ENCODE results near the gene TMTC2. TPM values are rescaled to one million over a fixed set of nuclear protein-coding genes. Genes with fewer than 3 reads are reported as not detected.

The TMTC2 gene
- total and polyA plus RNA-seq, 4 experiments from 2014 or later: 0.09 to 8.2 (median 4.2) TPM

DNA sequence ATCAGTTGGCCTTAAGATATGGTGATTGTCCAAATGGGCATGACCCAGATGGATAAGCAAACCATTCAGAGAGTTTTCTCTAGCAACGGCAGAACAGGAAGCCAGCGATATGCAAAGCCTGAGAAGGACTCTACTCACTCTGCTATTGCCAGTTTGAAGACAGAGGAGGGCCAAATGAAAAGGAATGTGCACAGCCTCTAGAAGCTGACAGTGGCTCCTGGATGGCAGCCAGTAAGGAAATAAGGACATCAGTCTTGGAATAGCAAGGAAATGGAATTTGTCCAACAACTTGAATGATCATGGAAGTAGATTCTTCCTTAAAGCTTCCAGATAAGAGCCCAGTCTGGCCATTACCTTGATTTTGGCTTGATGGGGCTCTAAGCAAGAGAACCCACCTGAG is 60.0 kb downstream of the TMTC2 start:
- ChIA-PET POLR2A (ENCODE audit: partially characterized antibody) (no interaction called here), CTCF (ENCODE audit: partially characterized antibody) (interaction anchor here (1.1 kb wide), 1 partner anchor 14 kb away, joined by 3 read pairs; no protein-coding TSS in a partner anchor)
- no peaks in the 10 kb centered on the region for H3K27me3 Mint-ChIP-seq
- H3K36me3 Mint-ChIP-seq: peaks cover 2 to 8% of the 10 kb centered on the region in 2 donors
- no peak overlapping the region for H3K27ac ChIP-seq (ENCODE audit: low read depth, low read length)
- H3K4me3 ChIP-seq (ENCODE audit: low read length in 2 of 2): no peak overlapping the region
- no peak for DNase-seq
- peaks cover 0 to 6% (median 0%) of the 10 kb centered on the region in 8 donors for H3K9me3 Mint-ChIP-seq
- H3K4me1 ChIP-seq (ENCODE audit: insufficient read depth, low read length): no peaks in the 10 kb centered on the region
- intact Hi-C loops (cut with micrococcal nuclease): no loop called here
- no peaks in the 10 kb centered on the region for H3K27me3 ChIP-seq (ENCODE audit: insufficient read depth, low read length)
- peaks cover 0 to 1% (median 0%) of the 10 kb centered on the region in 4 donors for H3K4me1 Mint-ChIP-seq
- H3K4me3 Mint-ChIP-seq: no peak overlapping the region
- H3K36me3 ChIP-seq (ENCODE audit: insufficient read depth, low read length): no peaks in the 10 kb centered on the region
- no peaks in the 10 kb centered on the region for H3K9me3 ChIP-seq (ENCODE audit: control insufficient read depth in 1 of 2, low read length in 2 of 2)
- H3K27ac Mint-ChIP-seq: no peak overlapping the region

- no peak for DNase-seq
- Mint-ChIP-seq H3K27ac (no peak overlapping the region), H3K36me3 (peaks cover 2 to 5% of the 10 kb centered on the region in 2 donors), H3K4me1 (no peaks in the 10 kb centered on the region), H3K4me3 (no peak overlapping the region), H3K27me3 (no peaks in the 10 kb centered on the region), H3K9me3 (peaks cover 0 to 5% (median 0%) of the 10 kb centered on the region in 8 donors)
- ChIA-PET CTCF (ENCODE audit: partially characterized antibody) (no interaction called here), POLR2A (ENCODE audit: partially characterized antibody) (no interaction called here)
- Histone ChIP-seq H3K4me1 (ENCODE audit: insufficient read depth, low read length) (no peaks in the 10 kb centered on the region), H3K4me3 (ENCODE audit: low read length in 2 of 2) (no peak overlapping the region), H3K36me3 (ENCODE audit: insufficient read depth, low read length) (no peaks in the 10 kb centered on the region), H3K27ac (ENCODE audit: low read depth, low read length) (no peak overlapping the region), H3K9me3 (ENCODE audit: control insufficient read depth in 1 of 2, low read length in 2 of 2) (no peaks in the 10 kb centered on the region), H3K27me3 (ENCODE audit: insufficient read depth, low read length) (no peaks in the 10 kb centered on the region)
- intact Hi-C loops (cut with micrococcal nuclease): no loop called here
Measured at GRCh38 chr12:82749015-82749414, 62.3 kb downstream of the TMTC2 start.

DNA sequence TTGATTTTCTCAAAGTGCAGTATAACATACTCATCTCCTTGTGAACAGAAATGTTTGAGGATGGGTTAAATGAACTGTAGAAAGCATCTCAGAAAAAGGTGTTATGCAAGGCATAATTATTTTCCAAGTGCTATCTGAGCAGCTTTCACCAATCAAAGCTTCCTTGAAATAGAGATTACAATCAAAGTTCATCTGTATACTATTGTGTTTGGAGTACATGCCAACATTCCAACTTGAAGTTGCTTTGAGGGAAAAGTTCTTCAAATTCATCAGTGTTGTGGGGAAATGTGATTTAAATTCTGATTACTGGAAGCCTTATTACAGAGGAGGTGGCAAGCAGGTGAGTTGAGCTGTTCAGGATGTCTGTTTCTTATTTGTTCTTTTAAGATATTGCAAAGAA is 68.2 kb downstream of the TMTC2 start:
- no peaks in the 10 kb centered on the region for H3K9me3 Mint-ChIP-seq
- Histone ChIP-seq H3K27ac (ENCODE audit: low read depth, low read length) (no peak overlapping the region), H3K27me3 (ENCODE audit: insufficient read depth, low read length) (no peaks in the 10 kb centered on the region), H3K4me3 (ENCODE audit: low read length in 2 of 2) (no peak overlapping the region), H3K4me1 (ENCODE audit: insufficient read depth, low read length) (no peaks in the 10 kb centered on the region), H3K9me3 (ENCODE audit: control insufficient read depth in 1 of 2, low read length in 2 of 2) (no peaks in the 10 kb centered on the region), H3K36me3 (ENCODE audit: insufficient read depth, low read length) (no peaks in the 10 kb centered on the region)
- H3K27ac Mint-ChIP-seq: no peak overlapping the region
- ChIA-PET POLR2A (ENCODE audit: partially characterized antibody) (no interaction called here), CTCF (ENCODE audit: partially characterized antibody) (no interaction called here)
- intact Hi-C loops (cut with micrococcal nuclease): no loop called here
- H3K27me3 Mint-ChIP-seq: no peaks in the 10 kb centered on the region
- H3K36me3 Mint-ChIP-seq: peaks cover 0 to 5% of the 10 kb centered on the region in 2 donors
- H3K4me3 Mint-ChIP-seq: no peak overlapping the region
- no peak for DNase-seq
- no peaks in the 10 kb centered on the region for H3K4me1 Mint-ChIP-seq

- no peaks in the 10 kb centered on the region for H3K36me3 Mint-ChIP-seq
- no peak for DNase-seq
- Histone ChIP-seq H3K27ac (ENCODE audit: low read depth, low read length) (no peak overlapping the region), H3K4me1 (ENCODE audit: insufficient read depth, low read length) (no peaks in the 10 kb centered on the region), H3K9me3 (ENCODE audit: control insufficient read depth in 1 of 2, low read length in 2 of 2) (no peaks in the 10 kb centered on the region), H3K27me3 (ENCODE audit: insufficient read depth, low read length) (no peaks in the 10 kb centered on the region), H3K4me3 (ENCODE audit: low read length in 2 of 2) (no peak overlapping the region), H3K36me3 (ENCODE audit: insufficient read depth, low read length) (no peaks in the 10 kb centered on the region)
- H3K27ac Mint-ChIP-seq: no peak overlapping the region
- ChIA-PET POLR2A (ENCODE audit: partially characterized antibody) (no interaction called here), CTCF (ENCODE audit: partially characterized antibody) (no interaction called here)
- no peaks in the 10 kb centered on the region for H3K9me3 Mint-ChIP-seq
- H3K4me1 Mint-ChIP-seq: no peaks in the 10 kb centered on the region
- no peaks in the 10 kb centered on the region for H3K27me3 Mint-ChIP-seq
- H3K4me3 Mint-ChIP-seq: no peak overlapping the region
- intact Hi-C loops (cut with micrococcal nuclease): no loop called here
Measured at GRCh38 chr12:82756303-82756702, 69.6 kb downstream of the TMTC2 start.

- Mint-ChIP-seq H3K9me3 (no peaks in the 10 kb centered on the region), H3K4me1 (no peaks in the 10 kb centered on the region), H3K36me3 (no peaks in the 10 kb centered on the region), H3K4me3 (no peak overlapping the region), H3K27ac (no peak overlapping the region), H3K27me3 (no peaks in the 10 kb centered on the region)
- ChIA-PET POLR2A (ENCODE audit: partially characterized antibody) (no interaction called here), CTCF (ENCODE audit: partially characterized antibody) (no interaction called here)
- Histone ChIP-seq H3K27me3 (ENCODE audit: insufficient read depth, low read length) (no peaks in the 10 kb centered on the region), H3K36me3 (ENCODE audit: insufficient read depth, low read length) (no peaks in the 10 kb centered on the region), H3K27ac (ENCODE audit: low read depth, low read length) (no peak overlapping the region), H3K4me3 (ENCODE audit: low read length in 2 of 2) (no peak overlapping the region), H3K9me3 (ENCODE audit: control insufficient read depth in 1 of 2, low read length in 2 of 2) (no peaks in the 10 kb centered on the region), H3K4me1 (ENCODE audit: insufficient read depth, low read length) (no peaks in the 10 kb centered on the region)
- intact Hi-C loops (cut with micrococcal nuclease): no loop called here
- DNase-seq: no peak
Measured at GRCh38 chr12:82757059-82757458, 70.4 kb downstream of the TMTC2 start.

- Mint-ChIP-seq H3K36me3 (no peaks in the 10 kb centered on the region), H3K27me3 (no peaks in the 10 kb centered on the region), H3K4me1 (no peaks in the 10 kb centered on the region), H3K9me3 (no peaks in the 10 kb centered on the region), H3K27ac (no peak overlapping the region), H3K4me3 (no peak overlapping the region)
- intact Hi-C loops (cut with micrococcal nuclease): no loop called here
- POLR2A ChIA-PET (ENCODE audit: partially characterized antibody): no interaction called here
- Histone ChIP-seq H3K4me3 (ENCODE audit: low read length in 2 of 2) (no peak overlapping the region), H3K9me3 (ENCODE audit: control insufficient read depth in 1 of 2, low read length in 2 of 2) (no peaks in the 10 kb centered on the region), H3K36me3 (ENCODE audit: insufficient read depth, low read length) (no peaks in the 10 kb centered on the region), H3K4me1 (ENCODE audit: insufficient read depth, low read length) (no peaks in the 10 kb centered on the region), H3K27me3 (ENCODE audit: insufficient read depth, low read length) (no peaks in the 10 kb centered on the region), H3K27ac (ENCODE audit: low read depth, low read length) (no peak overlapping the region)
- CTCF ChIA-PET (ENCODE audit: partially characterized antibody): no interaction called here
- DNase-seq: no peak
Measured at GRCh38 chr12:82757656-82758055, 71.0 kb downstream of the TMTC2 start.

GRCh38 chr12:82758749-82759330 is 72.1 kb downstream of the TMTC2 start:
- CTCF ChIA-PET (ENCODE audit: partially characterized antibody): no interaction called here
- intact Hi-C loops (cut with micrococcal nuclease): no loop called here
- DNase-seq: no peak
- no peak overlapping the region for H3K4me3 Mint-ChIP-seq
- Histone ChIP-seq H3K4me1 (ENCODE audit: insufficient read depth, low read length) (no peaks in the 10 kb centered on the region), H3K27me3 (ENCODE audit: insufficient read depth, low read length) (no peaks in the 10 kb centered on the region), H3K36me3 (ENCODE audit: insufficient read depth, low read length) (no peaks in the 10 kb centered on the region), H3K9me3 (ENCODE audit: control insufficient read depth in 1 of 2, low read length in 2 of 2) (no peaks in the 10 kb centered on the region), H3K4me3 (ENCODE audit: low read length in 2 of 2) (no peak overlapping the region), H3K27ac (ENCODE audit: low read depth, low read length) (no peak overlapping the region)
- H3K36me3 Mint-ChIP-seq: no peaks in the 10 kb centered on the region
- POLR2A ChIA-PET (ENCODE audit: partially characterized antibody): no interaction called here
- H3K27ac Mint-ChIP-seq: no peak overlapping the region
- peaks cover 0 to under 1% (median 0%) of the 10 kb centered on the region in 8 donors for H3K9me3 Mint-ChIP-seq
- H3K27me3 Mint-ChIP-seq: no peaks in the 10 kb centered on the region
- H3K4me1 Mint-ChIP-seq: no peaks in the 10 kb centered on the region

DNA sequence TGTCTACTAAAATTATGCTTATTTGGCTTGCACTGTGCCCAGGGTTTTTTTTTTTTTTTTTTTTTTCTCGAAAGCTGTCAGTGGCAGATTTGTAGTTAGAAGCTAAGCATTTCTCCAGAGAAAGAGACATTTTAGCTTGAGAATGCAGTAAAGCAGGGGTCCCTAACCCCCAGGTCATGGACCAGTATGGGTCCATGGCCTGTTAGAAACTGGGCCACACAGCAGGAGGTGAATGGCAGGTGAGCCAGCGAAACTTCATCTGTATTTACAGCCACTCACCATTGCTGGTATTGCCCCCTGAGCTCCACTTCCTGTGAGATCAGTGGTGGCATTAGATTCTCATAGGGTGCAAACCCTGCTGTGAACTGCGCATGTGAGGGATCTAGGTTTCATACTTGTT is 73.7 kb downstream of the TMTC2 start:
- no peaks in the 10 kb centered on the region for H3K9me3 ChIP-seq (ENCODE audit: control insufficient read depth in 1 of 2, low read length in 2 of 2)
- intact Hi-C loops (cut with micrococcal nuclease): no loop called here
- H3K27me3 Mint-ChIP-seq: no peaks in the 10 kb centered on the region

More for the DNA sequence above, 73.7 kb downstream of the TMTC2 start:
- Histone ChIP-seq H3K4me1 (ENCODE audit: insufficient read depth, low read length) (no peaks in the 10 kb centered on the region), H3K27ac (ENCODE audit: low read depth, low read length) (no peak overlapping the region), H3K36me3 (ENCODE audit: insufficient read depth, low read length) (no peaks in the 10 kb centered on the region), H3K27me3 (ENCODE audit: insufficient read depth, low read length) (no peaks in the 10 kb centered on the region), H3K4me3 (ENCODE audit: low read length in 2 of 2) (no peak overlapping the region)
- H3K27ac Mint-ChIP-seq: no peak overlapping the region
- H3K4me3 Mint-ChIP-seq: no peak overlapping the region
- CTCF ChIA-PET (ENCODE audit: partially characterized antibody): interaction anchor here (0.8 kb wide), 1 partner anchor 14 kb away, joined by 3 read pairs; no protein-coding TSS in a partner anchor
- DNase-seq: no peak
- H3K36me3 Mint-ChIP-seq: no peaks in the 10 kb centered on the region
- H3K4me1 Mint-ChIP-seq: no peaks in the 10 kb centered on the region
- POLR2A ChIA-PET (ENCODE audit: partially characterized antibody): no interaction called here
- H3K9me3 Mint-ChIP-seq: peaks cover 0 to 2% (median 0%) of the 10 kb centered on the region in 8 donors
